ENCODE results near the gene SERINC5. TPM values are rescaled to one million over a fixed set of nuclear protein-coding genes. Genes with fewer than 3 reads are reported as not detected.
"Not testable (repeated sequence)": the region's sequence is repeated elsewhere in the genome, so short reads cannot be mapped to it uniquely, and the experiment has no call there.

The SERINC5 gene
- total RNA-seq, 1 donor from 2014 or later: 8.3 TPM

DNA sequence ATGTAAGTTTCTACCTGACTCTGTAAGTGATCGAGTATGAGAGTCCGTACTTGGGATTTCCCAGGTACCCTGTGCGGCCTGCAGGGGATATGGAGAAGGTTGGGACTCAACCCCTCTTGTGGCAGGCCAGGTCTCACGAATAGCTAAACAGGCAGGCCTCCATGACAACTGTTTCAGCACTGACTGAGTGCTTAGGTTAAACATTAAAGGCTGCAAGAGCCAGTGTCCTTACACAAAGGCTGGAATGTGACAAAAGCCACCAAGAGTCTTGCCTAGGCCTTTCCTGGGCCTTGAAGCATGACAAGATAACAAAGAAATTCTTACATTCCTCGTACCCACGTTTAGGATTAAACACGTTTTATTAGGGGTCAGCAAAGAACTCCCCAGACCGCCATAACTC is 162.1 kb downstream of the SERINC5 start:
- peak overlapping the region; percentile 95 for H3K27ac Mint-ChIP-seq (ENCODE audit: unreplicated experiment)
- no peaks in the 10 kb centered on the region for H3K9me3 Mint-ChIP-seq
- no peak for DNase-seq (ENCODE audit: low read depth, low spot score)
- peaks cover 39% of the 10 kb centered on the region for H3K4me1 Mint-ChIP-seq
- TF ChIP-seq, protein P1, sequence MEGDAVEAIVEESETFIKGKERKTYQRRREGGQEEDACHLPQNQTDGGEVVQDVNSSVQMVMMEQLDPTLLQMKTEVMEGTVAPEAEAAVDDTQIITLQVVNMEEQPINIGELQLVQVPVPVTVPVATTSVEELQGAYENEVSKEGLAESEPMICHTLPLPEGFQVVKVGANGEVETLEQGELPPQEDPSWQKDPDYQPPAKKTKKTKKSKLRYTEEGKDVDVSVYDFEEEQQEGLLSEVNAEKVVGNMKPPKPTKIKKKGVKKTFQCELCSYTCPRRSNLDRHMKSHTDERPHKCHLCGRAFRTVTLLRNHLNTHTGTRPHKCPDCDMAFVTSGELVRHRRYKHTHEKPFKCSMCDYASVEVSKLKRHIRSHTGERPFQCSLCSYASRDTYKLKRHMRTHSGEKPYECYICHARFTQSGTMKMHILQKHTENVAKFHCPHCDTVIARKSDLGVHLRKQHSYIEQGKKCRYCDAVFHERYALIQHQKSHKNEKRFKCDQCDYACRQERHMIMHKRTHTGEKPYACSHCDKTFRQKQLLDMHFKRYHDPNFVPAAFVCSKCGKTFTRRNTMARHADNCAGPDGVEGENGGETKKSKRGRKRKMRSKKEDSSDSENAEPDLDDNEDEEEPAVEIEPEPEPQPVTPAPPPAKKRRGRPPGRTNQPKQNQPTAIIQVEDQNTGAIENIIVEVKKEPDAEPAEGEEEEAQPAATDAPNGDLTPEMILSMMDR (conservative IDR thresholded peaks at IDR 0.05): no peak
- H3K4me3 Mint-ChIP-seq: no peak overlapping the region
- H3K36me3 Mint-ChIP-seq (ENCODE audit: low read depth): no peaks in the 10 kb centered on the region
- no peaks in the 10 kb centered on the region for H3K27me3 Mint-ChIP-seq (ENCODE audit: low read depth)

DNA sequence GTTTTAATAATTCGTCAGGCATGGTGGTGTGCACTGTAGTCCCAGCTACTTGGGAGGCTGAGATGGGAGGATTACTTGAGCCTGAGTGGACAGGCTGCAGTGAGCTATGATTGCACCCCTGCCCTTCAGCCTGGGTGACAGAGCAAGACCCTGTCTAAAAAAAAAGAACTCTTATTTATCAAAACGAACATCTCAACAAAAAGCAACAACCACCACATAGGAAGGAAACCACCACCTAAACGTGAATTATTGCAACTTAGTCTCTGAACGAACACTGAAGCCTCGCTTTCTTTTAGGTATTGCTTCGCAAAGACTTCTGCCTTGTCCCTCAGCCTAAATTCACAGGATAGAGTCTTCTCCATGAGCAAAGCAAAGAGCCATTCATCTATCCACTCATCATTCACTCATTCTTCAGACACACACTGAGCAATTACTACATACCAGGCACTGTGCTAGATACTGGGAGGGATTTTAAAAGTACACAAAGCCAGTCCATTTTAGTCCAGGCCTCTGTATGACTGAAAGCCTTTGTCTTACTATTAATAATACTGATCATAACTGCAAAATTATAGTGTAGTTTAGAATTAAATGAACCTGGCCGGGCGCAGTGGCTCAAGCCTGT is 163.3 kb downstream of the SERINC5 start:
- H3K36me3 Mint-ChIP-seq (ENCODE audit: low read depth): no peaks in the 10 kb centered on the region
- no peak overlapping the region for H3K4me3 Mint-ChIP-seq
- TF ChIP-seq, protein P1 (conservative IDR thresholded peaks at IDR 0.05): no peak
- no peak overlapping the region for H3K27ac Mint-ChIP-seq (ENCODE audit: unreplicated experiment)
- DNase-seq (ENCODE audit: low read depth, low spot score): no peak
- no peaks in the 10 kb centered on the region for H3K9me3 Mint-ChIP-seq
- H3K4me1 Mint-ChIP-seq: peaks cover 39% of the 10 kb centered on the region
- no peaks in the 10 kb centered on the region for H3K27me3 Mint-ChIP-seq (ENCODE audit: low read depth)

DNA sequence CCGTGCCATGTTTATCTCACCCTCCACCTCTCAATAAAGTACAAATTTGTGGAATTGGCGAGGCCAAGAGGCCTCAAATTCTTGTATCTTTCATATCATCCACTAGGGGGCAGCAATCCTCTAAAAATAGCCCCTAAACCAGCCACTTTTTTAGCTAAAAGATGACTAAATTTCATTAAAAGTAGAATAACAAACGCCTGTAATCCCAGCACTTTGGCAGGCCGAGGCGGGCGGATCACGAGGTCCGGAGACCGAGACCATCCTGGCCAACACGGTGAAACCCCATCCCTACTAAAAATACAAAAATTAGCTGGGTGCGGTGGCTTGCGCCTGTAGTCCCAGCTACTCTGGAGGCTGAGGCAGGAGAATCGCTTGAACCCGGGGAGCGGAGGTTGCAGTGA is 164.1 kb downstream of the SERINC5 start:
- not testable (repeated sequence) for H3K27me3 Mint-ChIP-seq (ENCODE audit: low read depth); H3K27ac Mint-ChIP-seq (ENCODE audit: unreplicated experiment); H3K9me3 Mint-ChIP-seq; H3K36me3 Mint-ChIP-seq (ENCODE audit: low read depth); H3K4me3 Mint-ChIP-seq
- peaks cover 33% of the 10 kb centered on the region for H3K4me1 Mint-ChIP-seq
- TF ChIP-seq, protein P1 (conservative IDR thresholded peaks at IDR 0.05): peak; percentile 88
- DNase-seq (ENCODE audit: low read depth, low spot score): peak; percentile 12

DNA sequence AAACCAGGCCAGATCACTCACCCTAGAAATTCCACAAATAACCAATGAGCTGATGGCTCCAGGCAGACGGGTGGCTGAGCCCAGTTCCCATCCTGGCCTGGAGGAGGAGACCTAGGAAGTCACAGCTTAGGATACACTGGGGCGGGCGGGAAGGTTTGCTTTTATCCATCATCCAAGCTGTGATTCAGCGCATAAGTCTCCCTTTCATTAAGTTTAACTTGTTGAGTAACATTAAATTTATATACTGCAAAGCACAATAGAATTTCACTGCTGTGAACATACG is 165.0 kb downstream of the SERINC5 start:
- Mint-ChIP-seq H3K36me3 (ENCODE audit: low read depth) (no peaks in the 10 kb centered on the region), H3K27ac (ENCODE audit: unreplicated experiment) (no peak overlapping the region), H3K4me1 (peaks cover 38% of the 10 kb centered on the region), H3K4me3 (no peak overlapping the region), H3K27me3 (ENCODE audit: low read depth) (no peaks in the 10 kb centered on the region), H3K9me3 (no peaks in the 10 kb centered on the region)
- TF ChIP-seq, protein P1 (conservative IDR thresholded peaks at IDR 0.05): no peak
- no peak for DNase-seq (ENCODE audit: low read depth, low spot score)

DNA sequence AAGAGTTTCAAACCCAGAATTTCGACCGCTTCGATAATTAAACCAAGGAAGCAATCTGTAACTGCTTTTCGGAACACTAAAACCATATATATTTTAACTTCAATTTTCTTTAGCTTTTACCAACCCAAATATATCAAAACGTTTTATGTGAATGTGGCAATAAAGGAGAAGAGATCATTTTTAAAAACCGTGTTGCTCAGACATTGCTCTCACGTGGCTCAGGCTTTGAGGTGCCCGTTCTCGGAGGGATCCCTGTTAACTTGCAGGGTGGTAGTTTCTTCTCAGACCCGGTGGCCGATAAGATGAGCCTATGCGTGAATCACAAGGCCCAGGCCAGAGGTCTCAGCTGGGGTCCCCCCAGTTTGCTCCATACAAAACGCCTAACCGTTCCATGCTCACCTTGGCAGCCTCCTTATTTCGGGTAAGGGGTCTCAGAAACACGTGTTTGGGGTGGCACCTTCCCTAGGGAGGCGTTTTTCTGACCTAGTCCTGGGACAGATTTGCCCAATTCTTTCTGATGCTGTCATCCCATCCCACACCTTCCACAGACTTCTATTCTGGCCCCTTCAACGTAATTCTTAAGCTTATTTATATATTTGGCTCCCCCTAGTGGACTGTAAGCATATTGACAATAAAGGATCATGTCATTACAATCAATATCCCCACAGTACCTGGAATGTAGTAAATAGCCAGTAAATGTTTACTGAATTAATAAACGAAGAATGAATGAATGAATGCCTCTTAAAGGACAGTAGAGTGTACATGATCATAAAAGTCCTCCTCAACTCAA is 172.6 kb downstream of the SERINC5 start:
- H3K27me3 Mint-ChIP-seq (ENCODE audit: low read depth): no peaks in the 10 kb centered on the region
- H3K36me3 Mint-ChIP-seq (ENCODE audit: low read depth): no peaks in the 10 kb centered on the region
- no peak overlapping the region for H3K4me3 Mint-ChIP-seq
- no peak for DNase-seq (ENCODE audit: low read depth, low spot score)
- H3K9me3 Mint-ChIP-seq: no peaks in the 10 kb centered on the region
- no peak overlapping the region for H3K27ac Mint-ChIP-seq (ENCODE audit: unreplicated experiment)
- H3K4me1 Mint-ChIP-seq: peaks cover 18% of the 10 kb centered on the region
- TF ChIP-seq, protein P1 (conservative IDR thresholded peaks at IDR 0.05): peak; percentile 83
